Fibroblast of pulmonary artery (primary cell): ENCODE data around the gene APPBP2.

ENCODE experiments used
- DNase-seq: peaks from one replicate; pipeline ENCODE4 v3.0.0-alpha.2; 2010; ENCODE audit warnings: low read depth
- H3K4me3 ChIP-seq: replicated peaks from 2 replicates; pipeline ENCODE4 v1.5.1; 2011; ENCODE audit warnings: low read depth, mild to moderate bottlenecking, control low read depth, low read length, moderate library complexity
- TF ChIP-seq, protein P1 (sequence below): IDR thresholded peaks from 2 replicates; pipeline ENCODE4 v1.5.1; 2011; ENCODE audit warnings: mild to moderate bottlenecking, control low read depth, low read length, inconsistent platforms; ENCODE audit errors: missing control alignments

Gene APPBP2

DNA sequence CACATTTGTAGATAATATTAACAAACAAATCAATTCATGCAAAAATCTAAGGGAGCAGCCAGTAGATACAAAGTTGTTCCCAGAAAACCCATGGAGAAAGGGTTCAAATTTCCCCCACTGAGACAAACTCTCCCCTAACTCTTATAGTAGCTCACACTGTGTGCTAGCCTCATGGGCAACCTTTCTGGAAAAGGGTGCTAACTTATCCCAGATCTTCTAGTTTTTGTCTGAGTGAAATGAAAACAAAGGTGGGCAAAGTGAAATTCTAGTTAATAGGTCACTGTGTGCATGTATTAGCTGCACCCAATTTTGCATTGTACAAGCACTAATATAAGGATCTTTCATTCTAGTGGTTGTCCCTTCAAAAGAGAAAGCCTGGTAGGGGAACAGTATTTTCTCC is 124.2 kb downstream of the APPBP2 start:
- DNase-seq, result no peak
- H3K4me3 ChIP-seq, result no peak overlapping the region
- TF ChIP-seq, protein P1, sequence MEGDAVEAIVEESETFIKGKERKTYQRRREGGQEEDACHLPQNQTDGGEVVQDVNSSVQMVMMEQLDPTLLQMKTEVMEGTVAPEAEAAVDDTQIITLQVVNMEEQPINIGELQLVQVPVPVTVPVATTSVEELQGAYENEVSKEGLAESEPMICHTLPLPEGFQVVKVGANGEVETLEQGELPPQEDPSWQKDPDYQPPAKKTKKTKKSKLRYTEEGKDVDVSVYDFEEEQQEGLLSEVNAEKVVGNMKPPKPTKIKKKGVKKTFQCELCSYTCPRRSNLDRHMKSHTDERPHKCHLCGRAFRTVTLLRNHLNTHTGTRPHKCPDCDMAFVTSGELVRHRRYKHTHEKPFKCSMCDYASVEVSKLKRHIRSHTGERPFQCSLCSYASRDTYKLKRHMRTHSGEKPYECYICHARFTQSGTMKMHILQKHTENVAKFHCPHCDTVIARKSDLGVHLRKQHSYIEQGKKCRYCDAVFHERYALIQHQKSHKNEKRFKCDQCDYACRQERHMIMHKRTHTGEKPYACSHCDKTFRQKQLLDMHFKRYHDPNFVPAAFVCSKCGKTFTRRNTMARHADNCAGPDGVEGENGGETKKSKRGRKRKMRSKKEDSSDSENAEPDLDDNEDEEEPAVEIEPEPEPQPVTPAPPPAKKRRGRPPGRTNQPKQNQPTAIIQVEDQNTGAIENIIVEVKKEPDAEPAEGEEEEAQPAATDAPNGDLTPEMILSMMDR, result no peak

DNA sequence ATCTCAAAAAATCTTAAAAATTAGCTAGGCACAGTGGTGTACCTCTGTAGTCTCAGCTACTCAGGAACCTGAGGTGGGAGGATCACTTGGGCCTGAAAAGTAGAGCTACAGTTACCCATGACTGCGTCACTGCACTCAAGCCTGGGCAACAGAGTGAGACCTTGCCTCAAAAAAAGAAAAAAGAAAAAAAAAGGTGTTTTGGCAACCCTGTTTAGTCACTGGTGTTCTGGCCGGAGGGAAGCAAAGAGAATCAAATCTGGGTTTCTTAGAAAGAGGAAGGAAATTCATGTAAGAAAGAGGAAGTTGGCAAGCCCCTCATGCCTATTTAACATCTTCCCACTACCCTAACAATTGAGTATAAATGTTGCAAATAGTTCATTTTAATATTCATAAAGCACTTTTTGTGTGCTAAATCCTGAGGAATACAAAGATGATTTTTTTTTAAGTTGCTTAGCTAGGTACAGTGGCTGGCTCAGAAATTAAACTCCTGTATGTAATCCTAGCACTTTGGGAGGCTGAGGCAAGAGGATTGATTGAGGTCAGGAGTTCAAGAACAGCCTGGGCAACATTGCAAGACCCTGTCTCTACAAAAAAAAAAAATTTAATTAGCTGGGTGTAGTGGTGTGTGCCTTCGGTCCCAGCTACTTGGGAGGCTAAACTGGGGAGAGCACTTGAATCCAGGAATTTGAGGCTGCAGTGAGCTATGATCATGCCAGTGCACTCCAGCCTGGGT is 127.6 kb downstream of the APPBP2 start:
- H3K4me3 ChIP-seq, result no peak overlapping the region
- no peak for DNase-seq
- TF ChIP-seq, protein P1, result no peak

DNA sequence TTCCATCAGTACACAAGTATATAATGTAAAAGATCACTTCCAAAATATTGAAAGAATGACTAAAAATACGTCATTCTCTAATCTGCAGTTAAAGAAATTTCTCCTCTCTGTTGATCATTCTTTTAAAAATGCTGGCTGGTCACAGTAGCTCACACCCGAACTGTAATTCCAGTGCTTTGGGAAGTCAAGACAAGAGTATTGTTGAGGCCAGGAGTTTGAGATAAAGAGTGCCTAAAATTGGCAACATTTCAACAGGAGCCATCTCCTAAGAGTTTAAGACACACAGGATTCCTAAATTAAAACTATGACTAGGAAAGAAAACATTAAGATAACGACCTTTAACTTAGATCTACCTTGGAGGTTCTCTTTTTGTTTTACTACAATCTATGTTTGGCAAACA is 129.6 kb downstream of the APPBP2 start:
- H3K4me3 ChIP-seq, result no peak overlapping the region
- TF ChIP-seq, protein P1, result no peak
- DNase-seq, result no peak

DNA sequence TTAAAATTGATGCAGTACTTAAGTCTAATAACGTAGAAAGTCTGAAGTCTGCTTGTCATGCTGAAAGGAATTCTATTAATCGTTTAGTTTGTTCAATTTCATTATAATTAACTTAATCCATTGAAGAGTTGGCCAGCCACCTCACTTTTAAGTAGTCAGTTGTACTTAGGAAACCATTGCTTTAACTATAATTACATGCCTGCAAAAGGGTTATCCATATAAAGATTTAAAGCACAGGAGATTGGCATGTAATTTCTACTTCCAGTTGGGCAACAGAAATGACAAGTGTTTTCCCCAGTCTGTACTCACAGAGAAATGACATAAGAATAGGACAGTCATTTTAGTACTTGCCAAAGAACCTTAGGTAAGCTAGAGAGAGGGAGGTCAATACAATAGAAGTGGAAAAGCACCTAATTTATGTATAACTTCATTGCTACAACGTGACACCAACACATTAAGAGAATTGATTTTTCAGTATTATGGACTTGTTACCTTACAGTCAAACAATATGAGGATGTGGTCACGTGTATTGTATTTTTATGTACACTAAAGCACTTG is 130.5 kb downstream of the APPBP2 start:
- TF ChIP-seq, protein P1, result no peak

DNA sequence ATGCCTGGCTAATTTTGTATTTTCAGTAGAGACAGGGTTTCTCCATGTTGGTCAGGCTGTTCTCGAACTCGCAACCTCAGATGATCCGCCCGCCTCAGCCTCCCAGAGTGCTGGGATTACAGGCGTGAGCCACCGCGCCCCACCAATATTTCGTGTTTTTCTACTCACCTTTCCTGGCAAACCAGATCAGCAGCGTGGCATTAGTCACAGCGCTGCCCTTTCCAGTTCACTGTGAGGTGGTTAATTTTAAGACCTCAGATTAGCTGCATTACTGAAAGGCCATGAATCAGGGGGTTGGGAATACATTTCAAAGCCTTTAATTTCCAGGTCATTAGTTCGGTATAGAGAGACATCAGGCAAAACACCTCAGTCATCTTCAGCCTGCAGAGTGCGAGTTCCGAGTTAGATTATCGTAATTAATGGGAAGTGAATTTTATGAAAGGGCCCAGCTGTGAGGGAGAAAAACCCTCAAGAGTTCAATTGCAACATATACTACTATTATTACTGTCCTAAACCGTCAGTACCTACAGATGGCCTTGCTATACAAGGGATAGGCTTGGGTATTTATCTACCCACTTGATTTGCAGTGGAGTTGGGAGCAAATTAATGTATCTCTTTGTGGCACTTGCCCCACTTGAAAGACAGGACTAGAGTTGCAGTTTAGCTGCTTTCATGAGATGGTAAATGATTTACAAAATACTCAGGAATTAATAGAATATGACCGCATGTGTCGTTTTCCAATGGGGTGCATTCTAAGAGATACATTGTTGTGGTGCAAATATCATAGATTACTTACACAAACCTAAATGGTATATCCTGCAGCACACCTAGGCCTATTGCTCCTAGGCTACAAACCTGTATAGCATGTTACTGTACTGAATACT is 132.0 kb downstream of the APPBP2 start:
- TF ChIP-seq, protein P1, result no peak
- no peak overlapping the region for H3K4me3 ChIP-seq
- no peak for DNase-seq

More for the DNA sequence above, 130.5 kb downstream of the APPBP2 start:
- DNase-seq, result no peak
- no peak overlapping the region for H3K4me3 ChIP-seq
